GM18909 (cell line): ENCODE data around the gene RFC1.

ENCODE experiments used
- ATAC-seq: cut with Tn5 transposase; IDR thresholded peaks from one replicate; pipeline ENCODE4 v1.9.1; 2021; ENCODE audit warnings: mild to moderate bottlenecking; ENCODE audit not compliant: unreplicated experiment, poor library complexity

RFC1 gene

DNA sequence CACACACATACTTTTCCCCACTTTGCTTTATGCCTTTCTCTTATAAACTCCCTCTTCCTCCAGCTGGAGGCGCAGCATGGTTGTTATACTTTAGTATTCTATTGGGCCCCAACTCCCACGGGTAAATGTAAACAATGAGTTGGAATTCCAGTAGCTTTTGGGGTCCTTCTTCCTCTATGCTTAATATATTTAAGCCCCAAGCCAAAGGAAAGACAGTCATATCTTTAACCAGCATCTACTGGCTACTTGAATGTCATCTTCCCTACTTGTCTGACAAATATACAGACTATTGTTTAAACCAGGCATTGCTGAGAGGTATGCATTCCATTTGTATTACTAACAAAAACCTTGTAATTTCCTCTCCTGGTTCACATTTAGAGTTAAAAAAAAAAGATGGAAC lies 110.9 kb downstream of the RFC1 start:
- ATAC-seq: no peak

- ATAC-seq: no peak
Measured at GRCh38 chr4:39243462-39243861, 122.7 kb downstream of the RFC1 start.
